Hematopoietic multipotent progenitor cell (in vitro differentiated cells): ENCODE data around the gene LONRF3. TPM values are rescaled to one million over a fixed set of nuclear protein-coding genes. Genes with fewer than 3 reads are reported as not detected.
"Not testable (repeated sequence)": the region's sequence is repeated elsewhere in the genome, so short reads cannot be mapped to it uniquely, and the experiment has no call there.

Experiments used
- DNase-seq, 3 donors: peaks; one replicate each; pipeline ENCODE4 v3.0.0-alpha.2; 2011 to 2015; ENCODE audit warnings: low read depth in 2 of 3, low spot score in 2 of 3
- total RNA-seq: library from RNA; depleted of rRNA; stranded (reverse); fragments of >200 nt; gene quantifications from one replicate; pipeline ENCODE4 v1.2.3, GENCODE V29; 2012

LONRF3 gene
- total RNA-seq, 1 donor, result 1.3 TPM

GRCh38 chrX:119029656-119030055 lies 55.2 kb downstream of the LONRF3 start:
- not testable (repeated sequence) for DNase-seq

- DNase-seq, result no peak
Measured at GRCh38 chrX:119030990-119031389, 56.6 kb downstream of the LONRF3 start.

- DNase-seq, result no peak
Measured at GRCh38 chrX:119036107-119037029, 62.0 kb downstream of the LONRF3 start.

GRCh38 chrX:119040432-119040831 lies 66.0 kb downstream of the LONRF3 start:
- DNase-seq, result no peak

GRCh38 chrX:119041175-119041574 lies 66.8 kb downstream of the LONRF3 start:
- DNase-seq, result no peak

GRCh38 chrX:119042040-119042439 lies 67.6 kb downstream of the LONRF3 start:
- no peak for DNase-seq

- no peak for DNase-seq
Measured at GRCh38 chrX:119042996-119043395, 68.6 kb downstream of the LONRF3 start.

GRCh38 chrX:119045884-119046283 lies 71.5 kb downstream of the LONRF3 start:
- no peak for DNase-seq

GRCh38 chrX:119055687-119056086 lies 81.3 kb downstream of the LONRF3 start:
- DNase-seq, result no peak

- no peak for DNase-seq
Measured at GRCh38 chrX:119062750-119063374, 88.4 kb downstream of the LONRF3 start.

- no peak for DNase-seq
Measured at GRCh38 chrX:119063428-119063827, 89.0 kb downstream of the LONRF3 start.

GRCh38 chrX:119067023-119067739 lies 92.8 kb downstream of the LONRF3 start:
- peak in 2 of 3 donors; percentile 42 to 63 for DNase-seq

Other genes with a start within 250 kb of the LONRF3 start
- gene IL13RA1, start 247.0 kb upstream of the LONRF3 start, total RNA-seq, result 0.81 TPM
- gene ZCCHC12, start 150.8 kb upstream of the LONRF3 start, total RNA-seq, result under 0.01 TPM
- gene CT47C1, start 98.4 kb downstream of the LONRF3 start, total RNA-seq, result not detected
- not detected for gene KIAA1210, start 153.2 kb downstream of the LONRF3 start, total RNA-seq